IMR-90 (cell line): ENCODE measurements around the gene DRD5. TPM values are rescaled to one million over a fixed set of nuclear protein-coding genes. Genes with fewer than 3 reads are reported as not detected.

Experiments used
- ATAC-seq: fragments of 200-7000 bp; cut with Tn5 transposase; 2 replicates; pipeline ENCODE4 v1.9.1; 2020; ENCODE audit warnings: low read depth, mild to moderate bottlenecking, moderate library complexity
- BruUV-seq: library from RNA; stranded (reverse); fragments of 400-500 nt; replicated peaks from 2 replicates; lab custom pipeline; 2021; lab: Mats Ljungman, UMichigan
- CTCF ChIA-PET: fragments of 300-600 bp; formaldehyde crosslinking; extraction: SDS; loops from one replicate; lab custom pipeline; 2021; ENCODE audit warnings: antibody characterized with exemption; lab: Yijun Ruan, JAX
- POLR2A ChIA-PET: fragments of 300-600 bp; sonication (Branson Sonifier 250); formaldehyde crosslinking; loops from one replicate; lab custom pipeline; 2022; ENCODE audit warnings: antibody characterized with exemption; ENCODE audit not compliant: unreplicated experiment; lab: Charles Lee
- DNase-seq: peaks from one replicate; pipeline ENCODE4 v3.0.0; 2013
- H2AFZ ChIP-seq: replicated peaks from 2 replicates; pipeline ENCODE3; 2013; ENCODE audit warnings: low read length, mild to moderate bottlenecking; ENCODE audit not compliant: poor library complexity
- H2AK5ac ChIP-seq: 2 replicates; pipeline ENCODE4 v1.6.1; 2013; ENCODE audit warnings: low read depth, low read length, inconsistent platforms
- H2AK9ac ChIP-seq: replicated peaks from 2 replicates; pipeline ENCODE3; 2013; ENCODE audit warnings: mild to moderate bottlenecking, low read depth, low read length, moderate library complexity; ENCODE audit not compliant: poor library complexity
- H2BK120ac ChIP-seq: 2 replicates; pipeline ENCODE4 v1.6.1; 2013; ENCODE audit warnings: low read depth, low read length, inconsistent platforms
- H2BK15ac ChIP-seq: 3 replicates; pipeline ENCODE4 v1.6.1; 2013; ENCODE audit warnings: low read depth, low read length, inconsistent platforms
- H2BK20ac ChIP-seq: 2 replicates; pipeline ENCODE4 v1.6.1; 2013; ENCODE audit warnings: low read depth, mild to moderate bottlenecking, inconsistent platforms, low read length, moderate library complexity
- H2BK5ac ChIP-seq: 2 replicates; pipeline ENCODE4 v1.6.1; 2013; ENCODE audit warnings: mild to moderate bottlenecking, low read depth, low read length, inconsistent platforms; ENCODE audit not compliant: poor library complexity, severe bottlenecking
- H3K14ac ChIP-seq: replicated peaks from 2 replicates; pipeline ENCODE4 v1.6.1; 2013; ENCODE audit warnings: low read depth, low read length, inconsistent platforms
- H3K18ac ChIP-seq: 2 replicates; pipeline ENCODE4 v1.6.1; 2013; ENCODE audit warnings: low read depth, low read length, control low read depth
- H3K23ac ChIP-seq: 2 replicates; pipeline ENCODE4 v1.6.1; 2013; ENCODE audit warnings: low read depth, low read length, inconsistent platforms
- H3K27ac ChIP-seq: 2 replicates; pipeline ENCODE4 v1.5.1; 2013; ENCODE audit warnings: mild to moderate bottlenecking, control low read depth, low read length; ENCODE audit not compliant: insufficient read depth
- H3K27me3 ChIP-seq: 2 replicates; pipeline ENCODE4 v1.6.1; 2013; ENCODE audit warnings: low read length; ENCODE audit not compliant: control insufficient read depth, insufficient read depth
- H3K36me3 ChIP-seq: 2 replicates; pipeline ENCODE4 v1.6.1; 2013; ENCODE audit warnings: low read length, mixed read lengths; ENCODE audit not compliant: control insufficient read depth, insufficient read depth
- H3K4ac ChIP-seq: 2 replicates; pipeline ENCODE4 v1.6.1; 2013; ENCODE audit warnings: low read depth, low read length, inconsistent platforms
- H3K4me1 ChIP-seq: 2 replicates; pipeline ENCODE4 v1.6.1; 2013; ENCODE audit warnings: low read length, mixed read lengths; ENCODE audit not compliant: control insufficient read depth, insufficient read depth
- H3K4me2 ChIP-seq: 2 replicates; pipeline ENCODE4 v1.6.1; 2013; ENCODE audit warnings: low read depth, mild to moderate bottlenecking, control low read depth, low read length, moderate library complexity
- H3K4me3 ChIP-seq: 2 replicates; pipeline ENCODE4 v1.5.1; 2013; ENCODE audit warnings: low read depth, mild to moderate bottlenecking, control low read depth, low read length, moderate library complexity; ENCODE audit not compliant: insufficient read depth
- H3K56ac ChIP-seq: 2 replicates; pipeline ENCODE4 v1.6.1; 2013; ENCODE audit warnings: low read length, inconsistent platforms; ENCODE audit not compliant: insufficient read depth; ENCODE audit errors: extremely low read depth
- H3K79me1 ChIP-seq, 2 experiments: 2 replicates each; pipeline ENCODE4 v1.6.1; 2013; ENCODE audit warnings: low read length in 2 of 2, inconsistent platforms in 1 of 2, low read depth in 1 of 2
- H3K9ac ChIP-seq: 2 replicates; pipeline ENCODE4 v1.6.1; 2013; ENCODE audit warnings: low read depth, low read length, control low read depth
- H3K9me1 ChIP-seq: 2 replicates; pipeline ENCODE4 v1.6.1; 2013; ENCODE audit warnings: low read length, inconsistent platforms; ENCODE audit not compliant: insufficient read depth
- H3K9me3 ChIP-seq: 2 replicates; pipeline ENCODE4 v1.6.1; 2013; ENCODE audit warnings: low read length; ENCODE audit not compliant: control insufficient read depth, insufficient read depth
- H4K20me1 ChIP-seq: 2 replicates; pipeline ENCODE4 v1.6.1; 2013; ENCODE audit warnings: low read length, inconsistent platforms; ENCODE audit not compliant: insufficient read depth
- H4K5ac ChIP-seq: 2 replicates; pipeline ENCODE4 v1.6.1; 2013; ENCODE audit warnings: mild to moderate bottlenecking, low read depth, low read length, control low read depth
- H4K8ac ChIP-seq, 2 experiments: 2 replicates each; pipeline ENCODE4 v1.6.1; 2013; ENCODE audit warnings: low read depth in 2 of 2, low read length in 2 of 2, control low read depth in 1 of 2, inconsistent platforms in 1 of 2
- H4K91ac ChIP-seq: 2 replicates; pipeline ENCODE4 v1.6.1; 2013; ENCODE audit warnings: low read depth, low read length, inconsistent platforms; ENCODE audit not compliant: insufficient read depth
- CEBPB ChIP-seq: IDR thresholded peaks from 2 replicates; pipeline ENCODE4 v1.6.1; 2012; ENCODE audit warnings: low read depth, low read length, improper control_type of control experiment
- CHD1 ChIP-seq: IDR thresholded peaks from 2 replicates; pipeline ENCODE4 v1.6.1; 2012; ENCODE audit warnings: low read depth, low read length, improper control_type of control experiment
- CTCF ChIP-seq: conservative IDR thresholded peaks from 2 replicates; pipeline ENCODE4 v1.5.1; 2012; ENCODE audit warnings: mild to moderate bottlenecking, low read depth, low read length, improper control_type of control experiment
- FOS ChIP-seq: fragments of 150-350 bp; IDR thresholded peaks from 2 replicates; pipeline ENCODE4 v1.6.1; 2016; ENCODE audit warnings: low read depth, low read length
- MAFK ChIP-seq: IDR thresholded peaks from 2 replicates; pipeline ENCODE4 v1.6.1; 2012; ENCODE audit warnings: low read depth, low read length, improper control_type of control experiment
- MAZ ChIP-seq: IDR thresholded peaks from 2 replicates; pipeline ENCODE4 v1.6.1; 2012; ENCODE audit warnings: low read depth, mild to moderate bottlenecking, low read length, improper control_type of control experiment, moderate library complexity, borderline replicate concordance
- MXI1 ChIP-seq: IDR thresholded peaks from 2 replicates; pipeline ENCODE4 v1.6.1; 2012; ENCODE audit warnings: low read depth, mild to moderate bottlenecking, low read length, moderate library complexity, borderline replicate concordance
- NFE2L2 ChIP-seq: fragments of 150-350 bp; IDR thresholded peaks from 2 replicates; pipeline ENCODE4 v1.6.1; 2016; ENCODE audit warnings: low read depth, mild to moderate bottlenecking, low read length
- POLR2A ChIP-seq: IDR thresholded peaks from 2 replicates; pipeline ENCODE4 v1.6.1; 2012; ENCODE audit warnings: mild to moderate bottlenecking, low read depth, low read length
- RAD21 ChIP-seq: IDR thresholded peaks from 2 replicates; pipeline ENCODE4 v1.6.1; 2012; ENCODE audit warnings: low read length, improper control_type of control experiment
- RFX5 ChIP-seq: IDR thresholded peaks from 2 replicates; pipeline ENCODE4 v1.8.0; 2012; ENCODE audit warnings: low read depth, mild to moderate bottlenecking, low read length, moderate library complexity
- SMC3 ChIP-seq: fragments of 150-350 bp; IDR thresholded peaks from 2 replicates; pipeline ENCODE4 v1.6.1; 2016; ENCODE audit warnings: low read depth, mild to moderate bottlenecking, antibody characterized with exemption, low read length, moderate library complexity
- WGBS, 2 experiments: methylation state at CpG; one replicate each; pipeline versions ENCODE4 v1.1.5 to v1.1.7; 2013; ENCODE audit warnings: missing lambda C conversion rate in 2 of 2; ENCODE audit not compliant: insufficient read length in 1 of 2; ENCODE audit errors: extremely low coverage in 2 of 2; 5-methylcytosine and 5-hydroxymethylcytosine counted together
- dilution Hi-C: fragments of 300-500 bp; cut with HindIII; formaldehyde crosslinking; loops from one replicate; pipeline ENCODE4 v1.14.3; 2018; ENCODE audit warnings: low sequenced_read_pairs; ENCODE audit not compliant: unreplicated experiment
- in situ Hi-C: fragments of 300-500 bp; cut with MboI; formaldehyde crosslinking; loops from 3 replicates; pipeline ENCODE4 v1.14.3; 2019; ENCODE audit warnings: low sequenced_read_pairs, inconsistent platforms, mixed read lengths
- intact Hi-C: fragments of 100-400 bp; cut with micrococcal nuclease; formaldehyde crosslinking; loops from 2 replicates; pipeline ENCODE4 v1.10.0; 2022
- polyA plus RNA-seq, 3 experiments: library from polyadenylated mRNA; depleted of rRNA; stranded (reverse); fragments of >200 nt; gene quantifications; 2 replicates each; pipeline ENCODE4 v1.2.3, GENCODE V29; 2012; ENCODE audit warnings: low replicate concordance in 1 of 3
- total RNA-seq: library from RNA; depleted of rRNA; stranded (reverse); fragments of >200 nt; gene quantifications from 2 replicates; pipeline ENCODE4 v1.2.3, GENCODE V29; 2012
- TF ChIP-seq, protein P1 (sequence below): fragments of 150-350 bp; IDR thresholded peaks from 2 replicates; pipeline ENCODE4 v1.6.1; 2017; ENCODE audit warnings: mild to moderate bottlenecking, antibody characterized with exemption, low read length, low read depth
- TF ChIP-seq, protein P2 (sequence below): fragments of 150-350 bp; IDR thresholded peaks from 2 replicates; pipeline ENCODE4 v1.6.1; 2016; ENCODE audit warnings: low read depth, mild to moderate bottlenecking, low read length, moderate library complexity, borderline replicate concordance

Gene DRD5
- total and polyA plus RNA-seq, 2 of the 4 experiments (the other 2 are of a cell fraction): not detected

GRCh38 chr4:9735515-9735914 lies 45.9 kb upstream of the DRD5 start:
- BruUV-seq: no TSS peak
- Histone ChIP-seq H2BK120ac (no peak overlapping the region), H2AFZ (no peak overlapping the region), H3K4ac (no peak overlapping the region), H2AK9ac (no peak overlapping the region), H3K4me2 (no peak overlapping the region), H3K18ac (no peak overlapping the region), H4K5ac (no peak overlapping the region), H3K9me3 (peaks cover 2% of the 10 kb centered on the region; the same call in 1 of the 2 replicates), H3K27me3 (no peaks in the 10 kb centered on the region), H3K56ac (no peak overlapping the region), H2BK15ac (no peak overlapping the region), H2BK5ac (no peak overlapping the region), H3K36me3 (no peaks in the 10 kb centered on the region), H2BK20ac (no peak overlapping the region), H3K4me3 (no peak overlapping the region), H3K14ac (no peak overlapping the region), H2AK5ac (no peak overlapping the region), H3K9me1 (no peaks in the 10 kb centered on the region), H4K8ac (no peak overlapping the region), H4K20me1 (no peaks in the 10 kb centered on the region), H3K4me1 (no peaks in the 10 kb centered on the region), H3K23ac (no peak overlapping the region), H4K91ac (no peak overlapping the region), H3K27ac (no peak overlapping the region), H3K79me1 (no peaks in the 10 kb centered on the region), H3K9ac (no peak overlapping the region)
- intact Hi-C loops: no loop called here
- CTCF ChIA-PET: interaction anchor here (0.6 kb wide), 1 partner anchor 447 kb away, joined by 4 read pairs; no protein-coding TSS in a partner anchor
- in situ Hi-C loops: no loop called here
- no CpG with 5 or more reads among the region's 5 CpGs for WGBS, 2 experiments
- ATAC-seq: no peak
- DNase-seq: no peak
- TF ChIP-seq, protein P1, sequence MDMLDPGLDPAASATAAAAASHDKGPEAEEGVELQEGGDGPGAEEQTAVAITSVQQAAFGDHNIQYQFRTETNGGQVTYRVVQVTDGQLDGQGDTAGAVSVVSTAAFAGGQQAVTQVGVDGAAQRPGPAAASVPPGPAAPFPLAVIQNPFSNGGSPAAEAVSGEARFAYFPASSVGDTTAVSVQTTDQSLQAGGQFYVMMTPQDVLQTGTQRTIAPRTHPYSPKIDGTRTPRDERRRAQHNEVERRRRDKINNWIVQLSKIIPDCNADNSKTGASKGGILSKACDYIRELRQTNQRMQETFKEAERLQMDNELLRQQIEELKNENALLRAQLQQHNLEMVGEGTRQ: no peak
- TF ChIP-seq RAD21 (no peak), CEBPB (no peak), MXI1 (no peak), CTCF (no peak), SMC3 (no peak), RFX5 (no peak), MAFK (no peak), NFE2L2 (no peak), POLR2A (no peak), MAZ (no peak), CHD1 (no peak), FOS (no peak)
- TF ChIP-seq, protein P2, sequence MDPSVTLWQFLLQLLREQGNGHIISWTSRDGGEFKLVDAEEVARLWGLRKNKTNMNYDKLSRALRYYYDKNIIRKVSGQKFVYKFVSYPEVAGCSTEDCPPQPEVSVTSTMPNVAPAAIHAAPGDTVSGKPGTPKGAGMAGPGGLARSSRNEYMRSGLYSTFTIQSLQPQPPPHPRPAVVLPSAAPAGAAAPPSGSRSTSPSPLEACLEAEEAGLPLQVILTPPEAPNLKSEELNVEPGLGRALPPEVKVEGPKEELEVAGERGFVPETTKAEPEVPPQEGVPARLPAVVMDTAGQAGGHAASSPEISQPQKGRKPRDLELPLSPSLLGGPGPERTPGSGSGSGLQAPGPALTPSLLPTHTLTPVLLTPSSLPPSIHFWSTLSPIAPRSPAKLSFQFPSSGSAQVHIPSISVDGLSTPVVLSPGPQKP: no peak
- dilution Hi-C loops: no loop called here
- POLR2A ChIA-PET: no interaction called here
